K562 (cell line): ENCODE data around the gene DGKB. TPM values are rescaled to one million over a fixed set of nuclear protein-coding genes. Genes with fewer than 3 reads are reported as not detected.

ENCODE experiments used
- ATAC-seq: fragments of 200-7000 bp; cut with Tn5 transposase; 3 replicates; pipeline ENCODE4 v1.9.1; 2020; ENCODE audit warnings: moderate library complexity
- BruUV-seq: library from RNA; stranded (reverse); fragments of 400-500 nt; replicated peaks from 2 replicates; lab custom pipeline; 2021; lab: Mats Ljungman, UMichigan
- CTCF ChIA-PET: fragments of 300-600 bp; formaldehyde crosslinking; extraction: SDS; loops from one replicate; lab custom pipeline; 2021; ENCODE audit warnings: low intra/inter-chr PET ratio; lab: Yijun Ruan, JAX
- POLR2A ChIA-PET: fragments of 300-600, 350-650 bp; sonication (Branson Sonifier 250); formaldehyde crosslinking; extraction: SDS; loops from one replicate; lab custom pipeline; 2021; ENCODE audit warnings: antibody characterized with exemption, inconsistent platforms; lab: Yijun Ruan, JAX
- DNase-seq, 4 experiments: peaks; one replicate each; pipeline versions ENCODE4 v3.0.0 to v3.0.0-alpha.2; 2011 to 2018; ENCODE audit warnings: low spot score in 3 of 4, mixed read lengths in 3 of 4; ENCODE audit errors: extremely low read depth in 1 of 4
- FAIRE-seq: peaks from 2 replicates; lab custom pipeline; 2011; peaks lifted over from hg19 to GRCh38; lab: Jason Lieb, UNC
- H2AFZ ChIP-seq: 2 replicates; pipeline ENCODE4 v1.6.0; 2011; ENCODE audit warnings: low read depth, low read length, control low read depth, inconsistent platforms
- H3K27ac ChIP-seq: fragments of 200-600 bp; 3 replicates; pipeline ENCODE4 v1.8.0; 2011; ENCODE audit warnings: low read depth, mild to moderate bottlenecking, control low read depth, inconsistent platforms, low read length, moderate library complexity, mixed read lengths; ENCODE audit errors: extremely low read depth
- H3K27me3 ChIP-seq, 2 experiments: fragments of 300-600 bp in 1 of 2; 2 replicates in 1 of 2; 3 replicates in 1 of 2; pipeline versions ENCODE4 v1.6.0 to v1.8.0; 2011; ENCODE audit warnings: inconsistent platforms in 2 of 2, low read length in 2 of 2, mild to moderate bottlenecking in 1 of 2, mixed read lengths in 1 of 2, moderate library complexity in 1 of 2; ENCODE audit not compliant: control insufficient read depth in 2 of 2, insufficient read depth in 2 of 2
- H3K36me3 ChIP-seq: fragments of 300-600 bp; 3 replicates; pipeline ENCODE4 v1.8.0; 2011; ENCODE audit warnings: mild to moderate bottlenecking, low read length, inconsistent platforms; ENCODE audit not compliant: control insufficient read depth, insufficient read depth
- H3K4me1 ChIP-seq, 2 experiments: fragments of 200-600 bp in 1 of 2; replicated peaks in 1 of 2; 2 replicates in 1 of 2; 3 replicates in 1 of 2; pipeline versions ENCODE4 v1.5.1 to v1.8.0; 2011; ENCODE audit warnings: inconsistent platforms in 2 of 2, low read length in 2 of 2, mild to moderate bottlenecking in 1 of 2, mixed read lengths in 1 of 2, moderate library complexity in 1 of 2; ENCODE audit not compliant: control insufficient read depth in 2 of 2, insufficient read depth in 2 of 2
- H3K4me2 ChIP-seq: 2 replicates; pipeline ENCODE4 v1.6.1; 2011; ENCODE audit warnings: low read length, control low read depth, inconsistent platforms, mixed read lengths; ENCODE audit not compliant: insufficient read depth
- H3K4me3 ChIP-seq: fragments of 200-600 bp; sonication (generic), shearing (Covaris generic); 2 replicates; pipeline ENCODE4 v1.5.1; 2016; ENCODE audit warnings: control low read depth, inconsistent platforms
- H3K79me2 ChIP-seq: fragments of 200-600 bp; 3 replicates; pipeline ENCODE4 v1.8.0; 2011; ENCODE audit warnings: low read length, inconsistent platforms; ENCODE audit not compliant: control insufficient read depth, insufficient read depth
- H3K9ac ChIP-seq, 2 experiments: 2 replicates each; pipeline versions ENCODE4 v1.6.0 to v1.6.1; 2011; ENCODE audit warnings: low read depth in 2 of 2, low read length in 2 of 2, control low read depth in 1 of 2, inconsistent platforms in 1 of 2, mild to moderate bottlenecking in 1 of 2, mixed read lengths in 1 of 2; ENCODE audit not compliant: insufficient read depth in 1 of 2
- H3K9me1 ChIP-seq: one replicate; pipeline ENCODE4 v1.6.0; 2011; ENCODE audit warnings: inconsistent platforms, mild to moderate bottlenecking, low read length, moderate library complexity; ENCODE audit not compliant: control insufficient read depth, insufficient read depth
- H3K9me3 ChIP-seq: replicated peaks from 2 replicates; pipeline ENCODE4 v1.5.1; 2011; ENCODE audit warnings: low read depth, low read length, inconsistent platforms; ENCODE audit not compliant: control insufficient read depth, insufficient read depth
- H4K20me1 ChIP-seq: replicated peaks from 2 replicates; pipeline ENCODE4 v1.6.1; 2011; ENCODE audit warnings: low read length, inconsistent platforms, mixed read lengths; ENCODE audit not compliant: control insufficient read depth, insufficient read depth
- BRD4 ChIP-seq: fragments of 200-600 bp; sonication (generic); IDR thresholded peaks from 2 replicates; pipeline ENCODE4 v1.6.1; 2017; ENCODE audit warnings: inconsistent platforms
- BRD9 ChIP-seq: fragments of 450-650 bp; IDR thresholded peaks from 2 replicates; pipeline ENCODE4 v1.6.1; 2018; ENCODE audit warnings: low read depth; ENCODE audit not compliant: partially characterized antibody
- CBX3 ChIP-seq, 2 experiments: IDR thresholded peaks; 1 replicate in 1 of 2; 2 replicates in 1 of 2; pipeline ENCODE4 v1.6.1; 2012; ENCODE audit warnings: inconsistent platforms in 2 of 2, low read length in 2 of 2, borderline replicate concordance in 1 of 2, control low read depth in 1 of 2
- NBN ChIP-seq: fragments of 450-650 bp; IDR thresholded peaks from 2 replicates; pipeline ENCODE4 v1.6.1; 2016; ENCODE audit warnings: low read depth, mild to moderate bottlenecking
- PHF8 ChIP-seq: fragments of 200-600 bp; sonication (generic); IDR thresholded peaks from 2 replicates; pipeline ENCODE4 v1.6.1; 2012; ENCODE audit warnings: mixed run types, mild to moderate bottlenecking, inconsistent platforms, low read length, moderate library complexity, borderline replicate concordance
- REST ChIP-seq, 2 experiments: fragments of 450-650 bp; formaldehyde crosslinking in 1 of 2; IDR thresholded peaks; 2 replicates each; pipeline versions ENCODE4 v1.4.0 to v1.6.1; 2014 to 2020; ENCODE audit warnings: mild to moderate bottlenecking in 2 of 2, borderline replicate concordance in 1 of 2, low read depth in 1 of 2
- ZNF133 ChIP-seq: fragments of 250-450 bp; sonication (Bioruptor Pico); IDR thresholded peaks from 2 replicates; pipeline ENCODE4 v1.4.0; 2020; ENCODE audit warnings: mild to moderate bottlenecking
- ZNF184 ChIP-seq: sonication (generic); formaldehyde crosslinking; IDR thresholded peaks from 2 replicates; pipeline ENCODE4 v1.5.0; 2020; ENCODE audit warnings: missing genetic modification reagents
- ZNF780A ChIP-seq: fragments of 250-450 bp; sonication (Bioruptor Pico); IDR thresholded peaks from 2 replicates; pipeline ENCODE4 v1.5.0; 2021; ENCODE audit warnings: mild to moderate bottlenecking
- WGBS: fragments of 100-300 bp; shearing (Covaris generic); methylation state at CpG from one replicate; pipeline ENCODE4 v1.1.6; 2016; ENCODE audit warnings: low coverage, mixed read lengths; ENCODE audit not compliant: insufficient coverage; ENCODE audit errors: missing lambda C conversion rate; 5-methylcytosine and 5-hydroxymethylcytosine counted together
- in situ Hi-C: fragments of 300-500 bp; cut with MboI; formaldehyde crosslinking; loops from 4 replicates; pipeline ENCODE4 v1.15.0; 2018; ENCODE audit warnings: inconsistent platforms, mixed read lengths
- intact Hi-C: fragments of 100-400 bp; cut with micrococcal nuclease; formaldehyde crosslinking; loops from 2 replicates; pipeline ENCODE4 v1.14.2; 2022
- polyA plus RNA-seq, 8 experiments: library from polyadenylated mRNA; depleted of rRNA in 4 of 8; stranded (reverse) in 5 of 8; unstranded in 3 of 8; fragments of >200 nt; fragmentation: Nextera tagmentation in 2 of 8; fragmentation: Illumina TruSeq in 1 of 8; extraction: Ambion mirVana in 2 of 8; extraction: Trizol in 1 of 8; gene quantifications; 2 replicates each; pipeline versions ENCODE4 v1.2.1 to v1.2.3, GENCODE V29; 2011 to 2014; ENCODE audit warnings: inconsistent platforms in 1 of 8, missing spikeins in 1 of 8
- total RNA-seq, 7 experiments: library from RNA; depleted of rRNA in 6 of 7; stranded (reverse); fragments of >200 nt in 6 of 7; fragmentation: Illumina TruSeq in 2 of 7; extraction: Trizol in 2 of 7; gene quantifications; 2 replicates each; pipeline versions ENCODE4 v1.2.1 to v1.2.3, GENCODE V29; 2011 to 2021; ENCODE audit warnings: low replicate concordance in 1 of 7
- TF ChIP-seq, protein P1 (sequence below): fragments of 450-650 bp; IDR thresholded peaks from 2 replicates; pipeline ENCODE4 v1.6.1; 2016; ENCODE audit warnings: mild to moderate bottlenecking

Gene DGKB
- total and polyA plus RNA-seq, 9 of the 15 experiments (the other 6 are each of a cell fraction or from before 2014, with no cell fraction given) = 0.01 TPM; not detected in 8

- Histone ChIP-seq H3K9me1 (no peaks in the 10 kb centered on the region), H2AFZ (no peak overlapping the region), H3K27me3 (no peaks in the 10 kb centered on the region), H3K9me3 (no peaks in the 10 kb centered on the region), H3K79me2 (no peaks in the 10 kb centered on the region), H4K20me1 (no peaks in the 10 kb centered on the region), H3K4me3 (no peak overlapping the region), H3K36me3 (no peaks in the 10 kb centered on the region), H3K4me1 (no peaks in the 10 kb centered on the region), H3K9ac (no peak overlapping the region), H3K27ac (no peak overlapping the region), H3K4me2 (no peak overlapping the region)
- no TSS peak for BruUV-seq
- in situ Hi-C loops = no loop called here
- 9% methylated on average over 3 of the region's 3 CpGs for WGBS
- intact Hi-C loops = no loop called here
- FAIRE-seq = no peak
- ChIA-PET CTCF (no interaction called here), POLR2A (no interaction called here)
- DNase-seq = no peak
- ATAC-seq = no peak
- TF ChIP-seq BRD4 (no peak), BRD9 (no peak), CBX3 (IDR thresholded peaks at IDR 0.05; ENCODE audit: borderline replicate concordance in 1 of 2, low read length in 2 of 2) (no peak), ZNF184 (CRISPR knock-in tag) (no peak), NBN (no peak), ZNF780A (CRISPR knock-in tag) (no peak), REST (IDR thresholded peaks at IDR 0.05; ENCODE audit: borderline replicate concordance) (no peak), REST (CRISPR knock-in tag; IDR thresholded peaks at IDR 0.05; ENCODE audit: low read depth) (no peak), PHF8 (no peak), ZNF133 (CRISPR knock-in tag) (no peak)
- TF ChIP-seq, protein P1, sequence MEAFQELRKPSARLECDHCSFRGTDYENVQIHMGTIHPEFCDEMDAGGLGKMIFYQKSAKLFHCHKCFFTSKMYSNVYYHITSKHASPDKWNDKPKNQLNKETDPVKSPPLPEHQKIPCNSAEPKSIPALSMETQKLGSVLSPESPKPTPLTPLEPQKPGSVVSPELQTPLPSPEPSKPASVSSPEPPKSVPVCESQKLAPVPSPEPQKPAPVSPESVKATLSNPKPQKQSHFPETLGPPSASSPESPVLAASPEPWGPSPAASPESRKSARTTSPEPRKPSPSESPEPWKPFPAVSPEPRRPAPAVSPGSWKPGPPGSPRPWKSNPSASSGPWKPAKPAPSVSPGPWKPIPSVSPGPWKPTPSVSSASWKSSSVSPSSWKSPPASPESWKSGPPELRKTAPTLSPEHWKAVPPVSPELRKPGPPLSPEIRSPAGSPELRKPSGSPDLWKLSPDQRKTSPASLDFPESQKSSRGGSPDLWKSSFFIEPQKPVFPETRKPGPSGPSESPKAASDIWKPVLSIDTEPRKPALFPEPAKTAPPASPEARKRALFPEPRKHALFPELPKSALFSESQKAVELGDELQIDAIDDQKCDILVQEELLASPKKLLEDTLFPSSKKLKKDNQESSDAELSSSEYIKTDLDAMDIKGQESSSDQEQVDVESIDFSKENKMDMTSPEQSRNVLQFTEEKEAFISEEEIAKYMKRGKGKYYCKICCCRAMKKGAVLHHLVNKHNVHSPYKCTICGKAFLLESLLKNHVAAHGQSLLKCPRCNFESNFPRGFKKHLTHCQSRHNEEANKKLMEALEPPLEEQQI = no peak
These were observed 11.3 kb downstream of the DGKB start for GRCh38 chr7:14891289-14891688.
